Lung (tissue), 12 donors: ENCODE results near the gene ADAMTS5. TPM values are rescaled to one million over a fixed set of nuclear protein-coding genes. Genes with fewer than 3 reads are reported as not detected.
A peak's percentile ranks its signal among the peaks of the same experiment; 100 is the strongest.

Experiments used
- ATAC-seq: fragments of 200-7000 bp; cut with Tn5 transposase; one replicate; pipeline ENCODE4 v1.9.1; 2020; ENCODE audit warnings: moderate number of reproducible peaks; ENCODE audit not compliant: insufficient read depth, low FRiP score
- DNase-seq, 3 donors: peaks; one replicate each; pipeline ENCODE4 v3.0.0-alpha.2; 2013 to 2017
- H3K27ac ChIP-seq, 2 donors: one replicate each; pipeline ENCODE4 v1.5.1; 2013; ENCODE audit warnings: mild to moderate bottlenecking in 2 of 2, moderate library complexity in 2 of 2, control low read depth in 1 of 2, inconsistent platforms in 1 of 2, low read depth in 1 of 2, low read length in 1 of 2
- H3K27me3 ChIP-seq, 3 donors: one replicate each; pipeline ENCODE4 v1.5.1; 2013; ENCODE audit warnings: low read length in 2 of 3; ENCODE audit not compliant: control insufficient read depth in 3 of 3, insufficient read depth in 3 of 3
- H3K36me3 ChIP-seq, 4 donors: one replicate each; pipeline ENCODE4 v1.5.1; 2013; ENCODE audit warnings: low read length in 4 of 4, mild to moderate bottlenecking in 1 of 4, moderate library complexity in 1 of 4; ENCODE audit not compliant: control insufficient read depth in 4 of 4, insufficient read depth in 4 of 4
- H3K4me1 ChIP-seq, 5 donors: one replicate each; pipeline ENCODE4 v1.5.1; 2013; ENCODE audit warnings: low read length in 5 of 5, mild to moderate bottlenecking in 2 of 5, moderate library complexity in 1 of 5; ENCODE audit not compliant: control insufficient read depth in 5 of 5, insufficient read depth in 5 of 5
- H3K4me3 ChIP-seq: one replicate; pipeline ENCODE4 v1.5.1; 2013; ENCODE audit warnings: mild to moderate bottlenecking, control low read depth, moderate library complexity
- H3K9ac ChIP-seq, 2 donors: one replicate each; pipeline ENCODE4 v1.5.1; 2013; ENCODE audit warnings: low read length in 2 of 2, control low read depth in 1 of 2; ENCODE audit not compliant: insufficient read depth in 1 of 2
- H3K9me3 ChIP-seq, 4 donors: one replicate each; pipeline ENCODE4 v1.5.1; 2013; ENCODE audit warnings: low read length in 3 of 4, mild to moderate bottlenecking in 1 of 4, moderate library complexity in 1 of 4; ENCODE audit not compliant: control insufficient read depth in 4 of 4, insufficient read depth in 3 of 4
- WGBS, 2 donors: extraction: QIAGEN DNeasy Blood & Tissue Kit; methylation state at CpG; one replicate each; pipeline ENCODE4 v1.1.7; 2013; 5-methylcytosine and 5-hydroxymethylcytosine counted together
- polyA plus RNA-seq, 2 donors: library from polyadenylated mRNA; stranded (reverse); fragments of 200-250 nt; gene quantifications; one replicate each; pipeline ENCODE4 v1.2.1, GENCODE V29; 2013
- total RNA-seq, 2 donors: library from RNA; depleted of rRNA in 1 of 2; stranded (reverse); fragments of >200 nt in 1 of 2; gene quantifications; one replicate each; pipeline ENCODE4 v1.2.1, GENCODE V29; 2014 to 2021
- TF ChIP-seq, protein P1 (sequence below): IDR thresholded peaks from 2 replicates; pipeline ENCODE4 v1.5.1; 2012; ENCODE audit warnings: mild to moderate bottlenecking; ENCODE audit errors: control extremely low read depth, extremely low read depth
- donor health status: control.
- donor health status: control.
- donor health status: Bipolar disorder and iron deficiency.
- donor health status: healthy.
- donor health status: DM: yes; HTN: yes; CAD: no.

ADAMTS5 gene
- total and polyA plus RNA-seq, 4 donors, result 0.59 to 22.2 (median 2.8) TPM

DNA sequence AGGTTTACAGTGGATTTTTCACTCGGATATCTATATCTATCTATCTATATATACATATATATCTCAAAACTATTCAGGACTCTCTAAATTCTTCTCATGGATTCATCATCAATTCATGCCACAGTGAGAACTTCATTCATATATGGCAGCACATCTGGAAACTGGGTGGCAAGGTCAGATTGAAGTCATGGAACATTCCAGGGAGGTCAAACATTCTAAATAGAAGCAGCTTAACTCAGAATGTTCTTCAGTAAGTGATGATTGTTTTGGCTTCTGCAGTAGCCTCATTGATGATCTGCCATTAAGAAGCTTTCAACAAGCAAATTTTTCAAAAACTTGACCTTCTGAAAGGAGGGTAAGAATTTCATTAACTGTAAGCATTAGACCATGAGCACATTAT, 74.7 kb downstream of the ADAMTS5 start:
- ATAC-seq (no peak), DNase-seq (no peak)
- WGBS, 2 donors, result 70 to 74% methylated on average over 1 of the region's 1 CpG
- Histone ChIP-seq H3K9ac (no peak overlapping the region), H3K4me1 (peaks cover 0 to 4% (median 0%) of the 10 kb centered on the region in 5 donors), H3K4me3 (no peak overlapping the region), H3K9me3 (peaks cover 0 to 2% (median 0%) of the 10 kb centered on the region in 4 donors), H3K27me3 (no peaks in the 10 kb centered on the region), H3K36me3 (no peaks in the 10 kb centered on the region), H3K27ac (no peak overlapping the region)
- TF ChIP-seq, protein P1, sequence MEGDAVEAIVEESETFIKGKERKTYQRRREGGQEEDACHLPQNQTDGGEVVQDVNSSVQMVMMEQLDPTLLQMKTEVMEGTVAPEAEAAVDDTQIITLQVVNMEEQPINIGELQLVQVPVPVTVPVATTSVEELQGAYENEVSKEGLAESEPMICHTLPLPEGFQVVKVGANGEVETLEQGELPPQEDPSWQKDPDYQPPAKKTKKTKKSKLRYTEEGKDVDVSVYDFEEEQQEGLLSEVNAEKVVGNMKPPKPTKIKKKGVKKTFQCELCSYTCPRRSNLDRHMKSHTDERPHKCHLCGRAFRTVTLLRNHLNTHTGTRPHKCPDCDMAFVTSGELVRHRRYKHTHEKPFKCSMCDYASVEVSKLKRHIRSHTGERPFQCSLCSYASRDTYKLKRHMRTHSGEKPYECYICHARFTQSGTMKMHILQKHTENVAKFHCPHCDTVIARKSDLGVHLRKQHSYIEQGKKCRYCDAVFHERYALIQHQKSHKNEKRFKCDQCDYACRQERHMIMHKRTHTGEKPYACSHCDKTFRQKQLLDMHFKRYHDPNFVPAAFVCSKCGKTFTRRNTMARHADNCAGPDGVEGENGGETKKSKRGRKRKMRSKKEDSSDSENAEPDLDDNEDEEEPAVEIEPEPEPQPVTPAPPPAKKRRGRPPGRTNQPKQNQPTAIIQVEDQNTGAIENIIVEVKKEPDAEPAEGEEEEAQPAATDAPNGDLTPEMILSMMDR, result no peak

DNA sequence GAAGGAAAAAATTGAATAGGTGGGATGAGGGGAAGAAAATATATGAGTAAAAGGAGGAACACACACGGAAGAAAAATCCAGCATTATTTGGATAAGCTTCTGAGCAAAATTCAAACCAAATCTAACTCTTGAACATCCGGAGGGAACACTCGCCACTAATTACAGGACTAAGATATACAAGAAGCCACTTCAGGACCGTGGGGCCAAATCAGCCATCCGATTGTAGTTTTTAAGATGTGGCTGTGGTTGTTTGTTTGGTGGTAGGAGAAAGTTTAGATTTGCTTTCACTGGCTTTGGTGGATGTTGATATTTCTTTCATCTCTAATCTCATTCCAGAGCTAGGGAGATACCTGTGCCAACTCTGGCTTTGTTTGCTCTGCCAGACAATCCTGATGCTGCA, 78.0 kb downstream of the ADAMTS5 start:
- H3K27me3 ChIP-seq, result no peaks in the 10 kb centered on the region
- ATAC-seq, result no peak

DNA sequence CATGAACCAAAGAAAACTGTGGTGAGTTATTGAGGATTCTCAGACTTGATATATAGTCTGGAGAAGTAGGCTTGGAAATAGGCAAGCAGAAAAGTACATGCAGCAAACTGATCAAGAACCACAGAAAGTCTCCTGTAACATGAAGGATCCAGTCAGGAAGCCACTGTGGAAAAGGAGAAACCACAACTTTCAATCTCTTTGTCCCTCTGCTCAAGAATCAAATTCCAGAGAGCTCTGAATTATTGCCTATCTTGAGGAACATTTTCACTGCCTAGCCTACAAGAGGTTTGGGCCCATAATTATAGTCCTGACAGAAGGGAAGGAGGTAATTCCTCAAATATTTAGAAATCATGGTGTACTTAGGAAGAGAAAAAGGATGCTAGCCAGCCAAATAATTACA, 78.6 kb downstream of the ADAMTS5 start:
- Histone ChIP-seq H3K27me3 (no peaks in the 10 kb centered on the region), H3K9me3 (peaks cover 0 to 2% (median 0%) of the 10 kb centered on the region in 4 donors), H3K4me1 (peaks cover 0 to 8% (median 0%) of the 10 kb centered on the region in 5 donors), H3K9ac (no peak overlapping the region), H3K27ac (no peak overlapping the region), H3K36me3 (no peaks in the 10 kb centered on the region), H3K4me3 (no peak overlapping the region)
- DNase-seq (no peak), ATAC-seq (no peak)
- TF ChIP-seq, protein P1, result no peak

More for the DNA sequence above, 78.0 kb downstream of the ADAMTS5 start:
- peak in 2 of 3 donors; percentile 10 to 32 for DNase-seq
- Histone ChIP-seq H3K27ac (no peak overlapping the region), H3K4me1 (peaks cover 0 to 8% (median 0%) of the 10 kb centered on the region in 5 donors), H3K4me3 (no peak overlapping the region), H3K36me3 (no peaks in the 10 kb centered on the region), H3K9ac (no peak overlapping the region), H3K9me3 (peaks cover 0 to 2% (median 0%) of the 10 kb centered on the region in 4 donors)
- TF ChIP-seq, protein P1, result no peak
- WGBS, 2 donors, result 66 to 80% methylated on average over 5 of the region's 5 CpGs

DNA sequence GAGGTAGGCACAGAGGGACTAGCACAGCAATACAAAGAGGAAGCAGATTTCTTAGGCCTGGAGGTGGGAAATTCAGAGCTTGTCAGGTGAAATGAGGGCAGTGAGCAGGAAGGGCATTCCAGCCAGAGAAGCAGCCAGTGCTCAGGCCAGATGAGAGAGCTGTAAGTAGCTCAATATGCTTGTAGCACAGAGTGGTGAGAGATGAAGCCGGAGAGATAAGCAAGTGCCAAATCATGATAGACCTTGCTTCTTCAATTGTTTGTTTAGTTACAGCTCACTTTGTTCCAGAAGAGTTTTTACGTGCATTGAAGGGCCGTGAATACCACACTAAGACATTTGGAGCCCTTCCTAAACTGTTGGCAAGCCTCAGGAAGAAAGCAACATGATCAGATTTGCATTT, 79.6 kb downstream of the ADAMTS5 start:
- no peak overlapping the region for H3K9ac ChIP-seq
- TF ChIP-seq, protein P1, result no peak
- H3K9me3 ChIP-seq, result peaks cover 0 to 2% (median 0%) of the 10 kb centered on the region in 4 donors
- DNase-seq, result peak in 2 of 3 donors; percentile 20 to 58
- WGBS, 2 donors, result 36 to 65% methylated on average over 3 of the region's 3 CpGs
- peaks cover 0 to 8% (median 0%) of the 10 kb centered on the region in 5 donors for H3K4me1 ChIP-seq
- H3K4me3 ChIP-seq, result no peak overlapping the region
- H3K36me3 ChIP-seq, result no peaks in the 10 kb centered on the region
- ATAC-seq, result no peak
- no peaks in the 10 kb centered on the region for H3K27me3 ChIP-seq
- H3K27ac ChIP-seq, result no peak overlapping the region
